ENCODE data around the gene MGAT4B.

GRCh38 chr5:179805529-179806249 is 977 bp downstream of the MGAT4B start:
- TF ChIP-seq, protein P1, sequence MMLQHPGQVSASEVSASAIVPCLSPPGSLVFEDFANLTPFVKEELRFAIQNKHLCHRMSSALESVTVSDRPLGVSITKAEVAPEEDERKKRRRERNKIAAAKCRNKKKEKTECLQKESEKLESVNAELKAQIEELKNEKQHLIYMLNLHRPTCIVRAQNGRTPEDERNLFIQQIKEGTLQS (IDR thresholded peaks at IDR 0.05) = no peak
- TF ChIP-seq ZNF274 (IDR thresholded peaks at IDR 0.05; ENCODE audit: low read depth, low read length) = no peak
- TF ChIP-seq EGR1 (IDR thresholded peaks at IDR 0.05; ENCODE audit: low read depth) = no peak
- no peak for TF ChIP-seq CEBPB (IDR thresholded peaks at IDR 0.05; ENCODE audit: low read depth)
- TF ChIP-seq EZH2phosphoT487 (IDR thresholded peaks at IDR 0.05; ENCODE audit: borderline replicate concordance) = no peak
- TF ChIP-seq CTCF (IDR thresholded peaks at IDR 0.05 in 2 of 3, conservative IDR thresholded peaks at IDR 0.05 in 1 of 3; ENCODE audit: borderline replicate concordance in 1 of 3, insufficient read depth in 1 of 3, low read depth in 2 of 3, low read length in 2 of 3) = no peak
- TF ChIP-seq EZH2 (IDR thresholded peaks at IDR 0.05) = no peak
- no peak for TF ChIP-seq MAX (IDR thresholded peaks at IDR 0.05)
- no peak for TF ChIP-seq SIN3A (IDR thresholded peaks at IDR 0.05; ENCODE audit: low read depth)
- TF ChIP-seq POLR2AphosphoS5 (IDR thresholded peaks at IDR 0.05; ENCODE audit: low read depth, low read length) = peak; percentile 30; the same call in 1 of the 2 replicates
- TF ChIP-seq POLR2A (IDR thresholded peaks at IDR 0.05; ENCODE audit: borderline replicate concordance, extremely low read depth, insufficient read depth, insufficient read length) = no peak
- TF ChIP-seq SP1 (IDR thresholded peaks at IDR 0.05; ENCODE audit: low read depth) = no peak

All from HCT116 (cell line).